HG02870 (cell line): ENCODE data around the gene CALN1.

Source experiments
- ATAC-seq: cut with Tn5 transposase; IDR thresholded peaks from one replicate; pipeline ENCODE4 v1.9.1; 2021; ENCODE audit warnings: mild to moderate bottlenecking, moderate library complexity; ENCODE audit not compliant: unreplicated experiment

The CALN1 gene

GRCh38 chr7:72272479-72272878, 139.7 kb downstream of the CALN1 start:
- ATAC-seq, result no peak

- ATAC-seq, result no peak
Observed at GRCh38 chr7:72268796-72269195, 143.3 kb downstream of the CALN1 start.

- no peak for ATAC-seq
Observed at GRCh38 chr7:72268090-72268489, 144.0 kb downstream of the CALN1 start.

- no peak for ATAC-seq
Observed at GRCh38 chr7:72267291-72267800, 144.8 kb downstream of the CALN1 start.

GRCh38 chr7:72266771-72267170, 145.4 kb downstream of the CALN1 start:
- ATAC-seq, result no peak

GRCh38 chr7:72265071-72265904, 146.8 kb downstream of the CALN1 start:
- no peak for ATAC-seq

GRCh38 chr7:72260406-72260805, 151.7 kb downstream of the CALN1 start:
- no peak for ATAC-seq

GRCh38 chr7:72258074-72258473, 154.1 kb downstream of the CALN1 start:
- no peak for ATAC-seq

- ATAC-seq, result no peak
Observed at GRCh38 chr7:72254455-72254854, 157.7 kb downstream of the CALN1 start.

GRCh38 chr7:72249106-72249505, 163.0 kb downstream of the CALN1 start:
- no peak for ATAC-seq

- ATAC-seq, result no peak
Observed at GRCh38 chr7:72244826-72245398, 167.2 kb downstream of the CALN1 start.

GRCh38 chr7:72243329-72243728, 168.8 kb downstream of the CALN1 start:
- ATAC-seq, result no peak

- no peak for ATAC-seq
Observed at GRCh38 chr7:72235351-72235750, 176.8 kb downstream of the CALN1 start.

- ATAC-seq, result no peak
Observed at GRCh38 chr7:72234086-72234485, 178.1 kb downstream of the CALN1 start.

- no peak for ATAC-seq
Observed at GRCh38 chr7:72230281-72230680, 181.9 kb downstream of the CALN1 start.

GRCh38 chr7:72223351-72223750, 188.8 kb downstream of the CALN1 start:
- no peak for ATAC-seq

- ATAC-seq, result no peak
Observed at GRCh38 chr7:72222136-72222535, 190.0 kb downstream of the CALN1 start.

- no peak for ATAC-seq
Observed at GRCh38 chr7:72219500-72219899, 192.6 kb downstream of the CALN1 start.

GRCh38 chr7:72217151-72217550, 195.0 kb downstream of the CALN1 start:
- ATAC-seq, result no peak

- no peak for ATAC-seq
Observed at GRCh38 chr7:72213769-72214168, 198.4 kb downstream of the CALN1 start.

GRCh38 chr7:72213081-72213480, 199.1 kb downstream of the CALN1 start:
- no peak for ATAC-seq

GRCh38 chr7:72211175-72211574, 201.0 kb downstream of the CALN1 start:
- no peak for ATAC-seq
